HTERT RPE-1 (cell line): Measurements from ENCODE around the gene PTH1R.

Experiments used
- in situ Hi-C: fragments of 300-500 bp; cut with MboI; formaldehyde crosslinking; loops from 4 replicates; pipeline ENCODE4 v1.14.3; 2020; ENCODE audit warnings: low sequenced_read_pairs

Gene PTH1R

DNA sequence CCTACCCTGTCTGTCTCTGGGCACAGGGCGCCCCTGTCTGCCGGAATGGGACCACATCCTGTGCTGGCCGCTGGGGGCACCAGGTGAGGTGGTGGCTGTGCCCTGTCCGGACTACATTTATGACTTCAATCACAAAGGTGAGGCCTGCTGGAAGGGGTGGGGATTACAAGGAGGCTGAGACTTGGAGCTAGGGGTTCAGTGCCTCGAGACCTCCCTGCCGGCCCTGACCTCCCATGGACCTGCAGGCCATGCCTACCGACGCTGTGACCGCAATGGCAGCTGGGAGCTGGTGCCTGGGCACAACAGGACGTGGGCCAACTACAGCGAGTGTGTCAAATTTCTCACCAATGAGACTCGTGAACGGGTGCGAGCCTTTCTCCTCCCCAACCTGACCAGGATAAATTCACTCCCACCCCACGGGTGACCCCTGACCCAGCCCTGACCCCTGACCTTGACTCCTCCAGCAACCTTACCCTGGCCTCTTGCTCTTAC is 20.4 kb downstream of the PTH1R start:
- in situ Hi-C loops = no loop called here

DNA sequence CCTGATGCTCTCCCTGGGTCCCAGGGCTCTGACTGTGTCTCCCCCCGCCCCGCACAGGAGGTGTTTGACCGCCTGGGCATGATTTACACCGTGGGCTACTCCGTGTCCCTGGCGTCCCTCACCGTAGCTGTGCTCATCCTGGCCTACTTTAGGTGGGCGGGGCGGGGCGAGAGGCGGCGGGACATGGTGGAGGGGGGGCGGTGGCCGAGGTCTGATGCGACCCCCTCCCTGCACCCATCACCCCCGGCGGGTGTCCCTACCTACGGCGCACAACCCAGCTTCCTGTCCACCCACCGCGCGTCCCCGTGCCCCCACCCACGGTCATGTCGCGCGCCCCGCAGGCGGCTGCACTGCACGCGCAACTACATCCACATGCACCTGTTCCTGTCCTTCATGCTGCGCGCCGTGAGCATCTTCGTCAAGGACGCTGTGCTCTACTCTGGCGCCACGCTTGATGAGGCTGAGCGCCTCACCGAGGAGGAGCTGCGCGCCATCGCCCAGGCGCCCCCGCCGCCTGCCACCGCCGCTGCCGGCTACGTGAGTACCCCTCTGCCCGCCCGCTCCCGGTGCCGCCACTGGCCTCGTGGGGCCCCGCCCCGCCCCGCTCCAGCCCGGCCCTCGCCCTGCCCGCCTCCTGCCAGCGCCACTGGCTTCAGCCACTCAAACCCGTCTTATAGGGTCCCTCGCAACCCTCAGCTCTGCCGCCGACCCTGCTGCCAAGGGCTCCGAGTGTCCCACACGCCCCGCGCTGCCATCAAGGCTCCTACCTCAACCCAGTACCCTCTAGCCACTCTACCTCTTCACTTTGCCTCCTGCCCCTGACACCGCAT is 21.0 kb downstream of the PTH1R start:
- in situ Hi-C loops = no loop called here

- in situ Hi-C loops = no loop called here
These were observed 21.9 kb downstream of the PTH1R start for GRCh38 chr3:46899151-46900006.

GRCh38 chr3:46900007-46900292 is 22.4 kb downstream of the PTH1R start:
- in situ Hi-C loops = no loop called here

DNA sequence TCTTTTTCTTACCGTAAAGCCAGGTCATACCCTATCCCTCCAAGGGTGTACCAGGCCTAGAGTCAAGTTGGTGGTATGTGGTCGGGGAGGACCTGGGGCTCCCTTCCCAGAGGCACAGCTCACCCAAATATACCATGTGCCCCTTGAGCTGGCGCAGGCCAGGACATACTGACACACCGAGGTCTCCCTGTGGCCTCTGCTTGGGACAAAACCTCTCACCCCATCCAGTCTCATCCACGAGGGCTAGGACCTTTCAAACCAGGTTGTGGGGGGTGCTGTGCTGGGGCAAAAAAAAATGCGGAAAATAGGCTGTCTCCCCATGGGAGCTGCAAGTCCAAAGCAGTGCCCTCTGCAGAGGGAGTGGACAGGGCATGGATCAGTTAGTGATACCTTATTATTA is 22.8 kb downstream of the PTH1R start:
- in situ Hi-C loops = no loop called here

DNA sequence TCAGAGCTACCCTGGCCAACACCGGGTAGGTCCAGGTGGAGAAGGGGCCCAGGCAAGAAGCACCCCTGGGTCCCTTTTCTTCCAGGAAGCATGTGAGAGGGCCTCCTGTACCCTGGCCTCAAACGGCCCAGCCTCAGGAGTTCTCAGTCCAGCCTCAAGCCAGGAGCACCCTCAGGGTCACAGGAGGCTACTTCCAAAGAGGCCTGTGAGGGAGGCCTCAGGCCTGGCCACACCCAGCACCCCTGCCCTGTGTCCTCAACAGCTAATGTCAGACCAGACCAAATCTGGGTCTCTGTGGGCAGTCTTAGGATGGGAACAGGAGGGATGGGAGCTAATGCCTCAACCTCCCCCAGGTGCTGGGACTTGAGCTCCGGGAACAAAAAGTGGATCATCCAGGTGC is 23.5 kb downstream of the PTH1R start:
- in situ Hi-C loops = no loop called here

DNA sequence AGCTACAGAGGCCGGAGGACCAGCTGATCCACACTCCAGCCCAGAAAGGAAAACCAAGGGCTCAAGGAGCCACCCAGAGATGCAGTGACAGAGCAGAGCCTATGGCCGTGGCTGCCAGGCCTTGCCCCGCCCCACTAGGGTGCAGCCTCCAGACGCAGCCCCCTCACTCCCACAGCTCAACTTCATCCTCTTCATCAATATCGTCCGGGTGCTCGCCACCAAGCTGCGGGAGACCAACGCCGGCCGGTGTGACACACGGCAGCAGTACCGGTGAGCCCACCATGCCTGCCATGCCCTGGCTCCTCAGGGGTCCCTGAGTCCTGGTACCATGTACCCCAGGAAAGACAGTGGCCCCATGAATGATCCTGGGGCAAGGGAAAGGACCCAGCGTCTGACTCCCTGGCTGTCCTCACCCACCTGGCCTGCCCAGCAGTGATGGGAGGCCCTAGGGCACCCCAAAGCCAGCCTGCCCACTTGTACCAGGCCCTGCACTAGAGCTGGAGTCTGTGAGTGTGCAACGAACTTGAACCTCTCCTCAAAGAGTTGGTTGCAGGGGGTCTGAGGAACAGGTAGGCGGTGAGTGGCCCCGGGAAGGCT is 24.2 kb downstream of the PTH1R start:
- in situ Hi-C loops = no loop called here

DNA sequence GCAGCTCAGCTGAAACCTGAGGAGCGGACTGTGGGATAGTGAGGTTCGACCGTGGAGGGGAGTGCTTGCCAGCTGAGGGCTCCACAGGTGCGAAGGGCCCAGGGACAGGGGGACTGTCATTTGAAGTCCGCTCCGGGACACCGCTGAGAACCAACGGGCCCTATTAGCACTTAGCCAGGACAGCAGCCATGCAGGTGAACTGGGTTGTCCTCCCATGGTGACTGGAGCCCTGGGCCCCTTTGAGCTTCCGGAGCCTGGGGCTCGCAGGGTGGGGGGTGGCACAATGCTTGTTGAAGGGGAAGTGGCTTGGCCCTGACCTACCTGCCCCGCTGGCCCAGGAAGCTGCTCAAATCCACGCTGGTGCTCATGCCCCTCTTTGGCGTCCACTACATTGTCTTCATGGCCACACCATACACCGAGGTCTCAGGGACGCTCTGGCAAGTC is 24.7 kb downstream of the PTH1R start:
- in situ Hi-C loops = no loop called here

DNA sequence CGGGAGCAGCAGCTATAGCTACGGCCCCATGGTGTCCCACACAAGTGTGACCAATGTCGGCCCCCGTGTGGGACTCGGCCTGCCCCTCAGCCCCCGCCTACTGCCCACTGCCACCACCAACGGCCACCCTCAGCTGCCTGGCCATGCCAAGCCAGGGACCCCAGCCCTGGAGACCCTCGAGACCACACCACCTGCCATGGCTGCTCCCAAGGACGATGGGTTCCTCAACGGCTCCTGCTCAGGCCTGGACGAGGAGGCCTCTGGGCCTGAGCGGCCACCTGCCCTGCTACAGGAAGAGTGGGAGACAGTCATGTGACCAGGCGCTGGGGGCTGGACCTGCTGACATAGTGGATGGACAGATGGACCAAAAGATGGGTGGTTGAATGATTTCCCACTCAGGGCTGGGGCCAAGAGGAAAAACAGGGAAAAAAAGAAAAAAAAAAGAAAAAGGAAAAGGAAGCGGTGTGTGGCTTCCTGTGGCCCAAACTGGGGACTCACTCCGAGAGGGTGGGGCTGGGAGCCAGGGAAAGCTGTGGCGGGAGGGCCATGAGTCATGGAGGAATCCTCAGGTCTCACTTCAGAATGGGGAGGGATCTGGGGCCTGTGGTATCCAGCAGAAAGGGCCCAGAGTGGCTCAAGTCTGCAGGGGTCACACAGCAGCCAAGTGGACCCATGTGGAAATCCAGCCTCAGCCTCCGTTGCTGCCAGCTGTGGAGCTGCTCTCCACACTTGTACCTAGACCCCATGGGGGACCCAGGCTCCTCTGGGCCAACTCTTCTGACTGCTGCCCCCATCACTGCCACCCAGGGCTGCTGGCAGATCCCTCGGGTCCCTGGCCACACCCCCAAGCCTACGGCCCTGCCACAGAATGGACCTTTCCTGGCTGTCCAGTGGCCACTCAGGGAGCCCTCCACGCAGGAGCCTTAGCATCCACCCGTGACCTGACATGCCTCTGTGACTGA is 26.1 kb downstream of the PTH1R start:
- in situ Hi-C loops = no loop called here

- in situ Hi-C loops = no loop called here
These were observed 27.0 kb downstream of the PTH1R start for GRCh38 chr3:46904303-46905212.

DNA sequence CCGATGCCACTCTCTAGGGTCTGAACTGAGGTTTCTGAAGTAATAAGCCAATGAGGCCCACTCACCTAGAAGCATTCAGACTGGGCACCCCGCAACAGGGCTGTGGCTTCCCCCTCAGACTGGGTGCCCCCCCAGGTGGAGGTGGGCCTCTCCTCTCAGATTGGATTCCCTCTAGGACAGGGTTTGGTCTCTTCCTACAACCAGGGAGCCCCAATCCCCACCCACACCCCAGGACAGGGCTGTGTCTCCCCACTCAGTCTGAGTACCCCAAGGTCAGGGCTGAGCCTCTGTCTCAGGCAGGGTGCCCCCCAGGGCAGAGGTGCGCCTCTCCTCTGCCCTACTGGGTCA is 27.7 kb downstream of the PTH1R start:
- in situ Hi-C loops = no loop called here

DNA sequence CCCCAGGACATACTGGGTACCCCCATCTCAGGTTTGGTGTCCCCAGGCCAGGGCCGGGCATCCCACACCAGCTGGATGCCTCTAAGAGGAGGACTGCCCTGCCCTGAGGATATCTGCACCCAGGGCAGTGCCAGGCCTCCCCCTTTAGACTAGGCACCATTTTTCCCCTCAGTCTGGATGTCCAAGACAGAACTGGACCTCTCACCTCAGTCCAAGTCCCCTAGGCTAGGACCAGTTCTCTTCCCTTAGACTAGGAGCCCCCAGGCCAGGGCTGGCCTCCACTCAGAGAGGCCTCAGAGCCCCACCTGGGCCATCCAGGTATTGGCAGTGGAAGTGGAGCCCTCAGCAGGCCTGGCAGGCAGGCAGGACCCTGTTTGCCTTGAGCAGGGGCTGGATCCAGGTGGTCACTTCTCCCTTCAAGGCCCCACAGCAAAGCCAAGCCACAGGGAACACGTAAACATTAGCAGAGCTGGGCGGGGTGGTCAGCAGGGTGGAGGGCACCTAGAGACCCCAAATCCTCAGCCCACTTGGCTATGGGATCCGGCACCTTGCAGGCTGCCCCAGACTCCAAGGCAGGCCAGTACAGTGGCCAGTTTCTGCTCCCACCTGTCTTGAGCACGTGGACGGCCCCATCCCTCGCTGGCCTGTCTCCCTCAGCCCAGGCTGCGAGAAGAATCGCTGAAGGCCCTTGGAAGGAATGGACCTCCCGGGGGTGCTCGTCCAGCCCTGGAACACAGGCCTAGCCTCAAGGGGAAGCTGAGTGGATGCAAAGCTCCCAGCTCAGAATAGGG is 28.3 kb downstream of the PTH1R start:
- in situ Hi-C loops = no loop called here

DNA sequence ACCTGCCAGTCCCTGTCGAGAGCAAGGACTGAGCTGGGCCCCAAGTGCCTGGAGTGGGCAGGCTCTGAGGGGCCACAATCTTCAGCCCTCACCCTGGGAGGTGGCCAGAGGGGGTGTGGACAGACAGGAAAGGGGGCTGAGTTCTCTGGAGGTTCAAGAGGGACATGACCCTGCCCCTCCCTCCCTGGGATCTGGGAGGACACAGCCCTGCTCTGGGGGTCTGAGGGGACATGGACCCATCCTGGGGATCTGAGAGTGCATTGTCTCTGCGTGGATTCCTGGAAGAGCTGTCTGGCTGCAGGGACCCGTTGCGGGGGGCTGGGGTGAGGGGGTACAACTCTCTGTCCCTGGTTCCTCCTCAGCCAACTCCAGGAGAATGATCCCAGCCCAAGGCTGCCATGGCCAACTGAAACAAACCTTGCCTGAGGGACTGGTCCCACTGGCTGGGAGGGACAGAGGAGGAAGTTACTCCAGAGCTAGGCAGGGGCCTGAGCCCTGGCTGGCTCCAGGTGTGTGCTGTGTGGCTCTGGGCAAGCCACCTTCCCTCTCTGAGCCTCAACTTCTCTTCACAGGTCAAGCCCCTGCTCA is 29.0 kb downstream of the PTH1R start:
- in situ Hi-C loops = no loop called here

GRCh38 chr3:46907271-46907670 is 29.8 kb downstream of the PTH1R start:
- in situ Hi-C loops = no loop called here

DNA sequence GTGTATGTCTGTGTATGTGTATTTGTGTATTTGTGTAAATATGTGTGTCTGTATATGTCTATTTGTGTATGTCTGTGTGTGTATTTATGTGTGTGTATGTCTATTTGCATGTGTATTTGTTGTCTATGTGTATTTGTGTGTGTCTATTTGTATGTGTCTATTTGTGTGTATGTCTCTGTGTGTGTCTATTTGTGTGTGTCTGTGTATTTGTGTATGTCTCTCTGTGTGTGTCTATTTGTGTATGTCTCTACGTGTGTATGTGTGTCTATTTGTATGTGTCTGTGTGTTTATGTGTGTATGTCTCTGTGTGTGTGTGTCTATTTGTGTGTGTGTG is 30.4 kb downstream of the PTH1R start:
- in situ Hi-C loops = no loop called here

DNA sequence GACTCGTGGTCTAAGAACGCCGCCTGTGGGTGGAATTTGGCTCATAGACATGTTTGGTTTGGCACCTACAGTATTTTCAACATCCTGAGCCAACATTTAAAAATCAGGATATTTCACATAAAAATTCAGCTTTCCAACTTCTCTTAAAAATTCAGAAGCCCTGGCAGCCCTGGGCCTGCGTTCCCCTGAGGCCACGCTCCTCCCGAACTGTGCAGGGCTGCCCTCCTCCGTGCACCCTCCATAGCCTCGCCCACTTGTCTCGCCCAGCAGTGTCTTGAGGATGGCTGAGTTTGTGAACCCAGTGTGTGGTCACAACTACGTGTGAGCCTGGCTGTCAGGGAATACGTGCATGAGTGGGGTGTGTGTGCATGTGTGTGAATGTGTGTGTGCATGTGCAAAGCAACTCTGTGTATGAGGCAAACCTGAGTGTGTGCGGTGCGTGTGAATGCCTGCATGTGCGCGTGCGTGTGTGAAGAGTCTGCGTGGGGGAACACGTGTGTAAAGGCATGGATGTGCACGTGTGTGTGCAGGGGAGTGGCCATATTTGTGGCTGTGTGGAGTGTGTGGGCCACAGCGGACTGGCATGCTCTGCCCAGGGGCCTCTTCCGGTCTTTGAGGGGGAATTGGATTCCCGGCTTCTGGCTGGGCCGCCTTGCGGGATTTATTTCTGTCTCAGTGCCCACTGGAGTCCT is 30.9 kb downstream of the PTH1R start:
- in situ Hi-C loops = no loop called here

- in situ Hi-C loops = no loop called here
These were observed 31.5 kb downstream of the PTH1R start for GRCh38 chr3:46908986-46909534.
